ENCODE results near the gene CCDC102A.

CCDC102A gene

GRCh38 chr16:57526498-57526897, 9.9 kb downstream of the CCDC102A start:
- TF ChIP-seq ZFX (IDR thresholded peaks at IDR 0.05) (no peak), CTCF (conservative IDR thresholded peaks at IDR 0.05) (no peak)
- no peak overlapping the region for H3K27ac ChIP-seq

- no peak overlapping the region for H3K27ac ChIP-seq
- TF ChIP-seq CTCF (conservative IDR thresholded peaks at IDR 0.05): no peak
- TF ChIP-seq ZFX (IDR thresholded peaks at IDR 0.05): no peak
These were observed 10.6 kb downstream of the CCDC102A start for GRCh38 chr16:57525761-57526160.

GRCh38 chr16:57522960-57523359, 13.4 kb downstream of the CCDC102A start:
- no peak overlapping the region for H3K27ac ChIP-seq
- TF ChIP-seq CTCF (conservative IDR thresholded peaks at IDR 0.05) (no peak), ZFX (IDR thresholded peaks at IDR 0.05) (no peak)

- peak; percentile 97 for TF ChIP-seq CTCF (conservative IDR thresholded peaks at IDR 0.05)
- no peak for TF ChIP-seq ZFX (IDR thresholded peaks at IDR 0.05)
- H3K27ac ChIP-seq: no peak overlapping the region
These were observed 16.5 kb downstream of the CCDC102A start for GRCh38 chr16:57519796-57520360.

GRCh38 chr16:57518922-57519321, 17.4 kb downstream of the CCDC102A start:
- H3K27ac ChIP-seq: no peak overlapping the region
- TF ChIP-seq ZFX (IDR thresholded peaks at IDR 0.05) (no peak), CTCF (conservative IDR thresholded peaks at IDR 0.05) (no peak)

- no peak for TF ChIP-seq CTCF (conservative IDR thresholded peaks at IDR 0.05)
- no peak for TF ChIP-seq ZFX (IDR thresholded peaks at IDR 0.05)
- no peak overlapping the region for H3K27ac ChIP-seq
These were observed 17.9 kb downstream of the CCDC102A start for GRCh38 chr16:57518520-57518919.

GRCh38 chr16:57517397-57518367, 18.7 kb downstream of the CCDC102A start:
- no peak overlapping the region for H3K27ac ChIP-seq
- TF ChIP-seq ZFX (IDR thresholded peaks at IDR 0.05): no peak
- TF ChIP-seq CTCF (conservative IDR thresholded peaks at IDR 0.05): no peak

Measured in C4-2B (cell line).